Mucosa of descending colon (tissue), 3 donors: ENCODE measurements around the gene KIF6. TPM values are rescaled to one million over a fixed set of nuclear protein-coding genes. Genes with fewer than 3 reads are reported as not detected.
"Not testable (repeated sequence)": the region's sequence is repeated elsewhere in the genome, so short reads cannot be mapped to it uniquely, and the experiment has no call there.

ENCODE experiments used
- ATAC-seq: fragments of 200-7000 bp; cut with Tn5 transposase; one replicate; pipeline ENCODE4 v1.9.1; 2020; ENCODE audit warnings: mild to moderate bottlenecking, moderate library complexity
- DNase-seq, 3 donors: peaks; one replicate each; pipeline ENCODE4 v3.0.0-alpha.2; 2020
- H3K36me3 ChIP-seq: fragments of 200-600 bp; one replicate; pipeline ENCODE4 v1.8.0; 2021; ENCODE audit warnings: low read depth, mild to moderate bottlenecking
- H3K4me1 ChIP-seq: fragments of 200-600 bp; one replicate; pipeline ENCODE4 v1.8.0; 2021; ENCODE audit warnings: low read depth, mild to moderate bottlenecking
- H3K4me3 ChIP-seq: fragments of 200-600 bp; one replicate; pipeline ENCODE4 v1.8.0; 2021; ENCODE audit warnings: mild to moderate bottlenecking
- H3K9me3 ChIP-seq: fragments of 200-600 bp; one replicate; pipeline ENCODE4 v1.8.0; 2021; ENCODE audit warnings: mild to moderate bottlenecking
- CTCF ChIP-seq: fragments of 200-600 bp; IDR thresholded peaks from one replicate; pipeline ENCODE4 v1.8.0; 2022; ENCODE audit warnings: antibody characterized with exemption, mild to moderate bottlenecking
- intact Hi-C, 2 donors: fragments of 100-400 bp; cut with DNase I in 1 of 2; cut with micrococcal nuclease in 1 of 2; formaldehyde crosslinking; loops; one replicate each; pipeline versions ENCODE4 v1.11.0 to v1.11.1; 2022; cut with DNase I, micrococcal nuclease
- total RNA-seq, 3 donors: library from RNA; stranded (reverse); fragmentation: NEBNext Ultra II Directional in 2 of 3; extraction: Animal tissue kit (Norgen Biotek cat#: 25700) in 2 of 3; gene quantifications; one replicate each; pipeline versions ENCODE4 v1.2.1 to v1.2.4, GENCODE V29; 2021 to 2023
- donor health status: DM: no; HTN: no; CAD: no; lungs with moderate emphysema.
- donor health status: DM: no; HTN: no; CAD: no.
- donor health status: DM: no; HTN: yes; CAD: no.

Gene KIF6
- total RNA-seq, 3 donors from 2014 or later: 0.24 to 0.85 (median 0.52) TPM

DNA sequence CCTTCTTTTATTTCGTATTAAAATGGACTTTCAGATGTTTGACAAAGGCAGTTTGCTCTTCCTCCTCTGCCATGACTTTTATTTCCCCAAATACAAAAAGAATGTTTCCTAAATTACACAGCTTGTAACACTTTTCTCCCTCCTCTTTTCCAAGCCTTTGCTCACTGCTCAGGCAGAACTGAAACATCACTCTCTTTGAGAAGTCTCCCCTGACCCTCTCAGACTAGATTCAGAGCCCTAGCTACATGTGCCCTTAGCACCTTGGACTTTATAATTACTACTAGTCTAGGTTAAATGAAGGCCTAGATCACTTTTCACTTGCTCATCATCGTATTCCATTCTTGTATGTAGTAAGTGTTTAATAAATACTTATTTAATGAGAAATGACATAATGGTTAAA is 8.5 kb upstream of the KIF6 start:
- no peak overlapping the region for H3K4me3 ChIP-seq
- TF ChIP-seq CTCF: no peak
- DNase-seq (no peak), ATAC-seq (no peak)
- no peaks in the 10 kb centered on the region for H3K36me3 ChIP-seq
- H3K9me3 ChIP-seq: no peaks in the 10 kb centered on the region
- H3K4me1 ChIP-seq: no peaks in the 10 kb centered on the region
- intact Hi-C loops: no loop called here

DNA sequence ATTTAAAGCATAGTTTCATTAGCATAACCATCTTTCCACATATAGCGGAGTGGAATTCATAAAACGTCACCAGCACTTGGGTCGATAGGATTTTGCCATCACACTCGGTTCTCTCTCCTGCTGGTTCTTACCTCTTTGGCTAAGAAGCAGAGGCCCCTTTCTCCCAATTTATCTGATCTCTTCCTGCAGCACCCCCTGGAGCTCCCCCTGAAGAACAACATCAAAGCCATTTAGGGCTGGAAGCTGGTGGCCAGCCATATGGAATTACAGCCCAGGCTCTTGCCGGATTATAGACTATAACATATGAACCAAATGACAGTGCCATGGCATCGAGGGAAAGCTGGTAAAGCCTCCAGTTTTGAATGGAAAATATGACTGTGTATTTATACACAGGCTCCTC is 6.4 kb upstream of the KIF6 start:
- no peak for DNase-seq
- Histone ChIP-seq H3K9me3 (no peaks in the 10 kb centered on the region), H3K4me1 (no peaks in the 10 kb centered on the region), H3K36me3 (no peaks in the 10 kb centered on the region), H3K4me3 (no peak overlapping the region)
- no peak for ATAC-seq
- intact Hi-C loops: no loop called here
- no peak for TF ChIP-seq CTCF

DNA sequence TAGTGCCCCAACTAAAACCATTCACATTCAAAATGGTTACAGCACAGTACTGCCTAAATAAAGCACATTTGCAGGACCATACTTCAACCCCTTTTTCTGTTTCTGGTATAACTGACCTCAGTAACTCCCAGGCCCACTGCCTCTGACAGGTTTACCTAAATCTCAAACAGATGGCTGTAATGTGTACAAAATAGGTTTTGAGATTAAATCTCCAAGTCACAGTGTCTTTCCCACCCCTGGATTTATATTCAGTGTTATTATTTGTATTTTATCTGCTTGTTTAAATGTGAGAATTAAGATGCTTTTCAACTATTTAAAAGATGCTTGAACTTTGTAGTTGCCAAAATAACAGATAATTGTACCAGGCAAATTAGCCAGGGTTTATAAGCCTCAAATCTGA is 4.7 kb upstream of the KIF6 start:
- DNase-seq: no peak
- Histone ChIP-seq H3K4me3 (no peak overlapping the region), H3K36me3 (no peaks in the 10 kb centered on the region), H3K9me3 (no peaks in the 10 kb centered on the region), H3K4me1 (no peaks in the 10 kb centered on the region)
- no peak for TF ChIP-seq CTCF
- intact Hi-C loops: no loop called here
- ATAC-seq: no peak

DNA sequence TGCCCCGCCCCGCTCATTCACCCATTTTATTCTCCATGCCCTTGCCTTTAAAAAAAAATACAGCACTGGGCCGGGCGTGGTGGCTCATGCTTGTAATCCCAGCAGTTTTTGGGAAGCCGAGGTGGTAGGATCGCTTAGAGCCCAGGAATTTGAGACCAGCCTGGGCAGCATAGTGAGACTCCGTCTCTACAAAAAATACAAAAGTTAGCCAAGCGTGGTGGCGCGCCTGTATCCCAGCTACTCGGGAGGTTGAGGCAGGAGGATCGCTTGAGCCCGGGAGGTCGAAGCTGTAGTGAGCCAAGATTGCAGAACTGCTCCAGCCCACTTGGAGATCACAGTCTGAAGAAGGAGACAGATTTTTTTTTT is 407 bp upstream of the KIF6 start:
- no peak for TF ChIP-seq CTCF
- Histone ChIP-seq H3K9me3 (no peaks in the 10 kb centered on the region), H3K4me3 (no peak overlapping the region), H3K36me3 (no peaks in the 10 kb centered on the region), H3K4me1 (no peaks in the 10 kb centered on the region)
- intact Hi-C loops: no loop called here
- no peak for ATAC-seq
- DNase-seq: no peak

- intact Hi-C loops: not testable (repeated sequence)
These were observed 1.9 kb downstream of the KIF6 start for GRCh38 chr6:39723350-39723749.

DNA sequence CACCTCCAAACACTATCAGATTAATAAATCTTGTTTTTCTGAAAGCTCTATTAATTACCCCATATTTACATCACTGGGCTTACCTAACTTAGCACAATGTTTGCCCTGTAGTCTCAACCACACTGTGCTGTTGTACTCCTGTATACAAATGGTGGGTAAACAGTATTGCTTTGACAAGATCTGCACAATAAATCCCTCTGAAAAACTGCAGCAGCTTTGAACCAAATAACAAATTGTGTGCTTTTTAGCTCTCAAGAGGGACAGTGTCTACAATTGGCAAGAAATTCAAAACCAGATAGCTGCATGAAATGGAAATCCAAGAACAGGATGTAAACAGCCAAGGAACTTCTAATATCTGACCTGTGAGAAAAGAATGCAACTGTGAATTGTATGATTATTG is 10.4 kb downstream of the KIF6 start:
- ATAC-seq (no peak), DNase-seq (no peak)
- H3K36me3 ChIP-seq: no peaks in the 10 kb centered on the region
- no peaks in the 10 kb centered on the region for H3K4me1 ChIP-seq
- no peaks in the 10 kb centered on the region for H3K9me3 ChIP-seq
- no peak for TF ChIP-seq CTCF
- H3K4me3 ChIP-seq: no peak overlapping the region
- intact Hi-C loops: no loop called here

More at GRCh38 chr6:39723350-39723749, 1.9 kb downstream of the KIF6 start:
- H3K36me3 ChIP-seq, H3K9me3 ChIP-seq, H3K4me1 ChIP-seq, ATAC-seq, H3K4me3 ChIP-seq, DNase-seq: not testable (repeated sequence)
